Stimulated activated CD8-positive, alpha-beta memory T cell treated with anti-CD3 and anti-CD28 coated beads, Interleukin-15, amount 100 ng/mL, for 4 hours (primary cell): ENCODE results near the gene ARFGAP2.

Experiments used
- DNase-seq, 2 donors: peaks; one replicate each; pipeline ENCODE4 v3.0.0-alpha.2; 2020; ENCODE audit warnings: low read depth in 2 of 2

The ARFGAP2 gene

DNA sequence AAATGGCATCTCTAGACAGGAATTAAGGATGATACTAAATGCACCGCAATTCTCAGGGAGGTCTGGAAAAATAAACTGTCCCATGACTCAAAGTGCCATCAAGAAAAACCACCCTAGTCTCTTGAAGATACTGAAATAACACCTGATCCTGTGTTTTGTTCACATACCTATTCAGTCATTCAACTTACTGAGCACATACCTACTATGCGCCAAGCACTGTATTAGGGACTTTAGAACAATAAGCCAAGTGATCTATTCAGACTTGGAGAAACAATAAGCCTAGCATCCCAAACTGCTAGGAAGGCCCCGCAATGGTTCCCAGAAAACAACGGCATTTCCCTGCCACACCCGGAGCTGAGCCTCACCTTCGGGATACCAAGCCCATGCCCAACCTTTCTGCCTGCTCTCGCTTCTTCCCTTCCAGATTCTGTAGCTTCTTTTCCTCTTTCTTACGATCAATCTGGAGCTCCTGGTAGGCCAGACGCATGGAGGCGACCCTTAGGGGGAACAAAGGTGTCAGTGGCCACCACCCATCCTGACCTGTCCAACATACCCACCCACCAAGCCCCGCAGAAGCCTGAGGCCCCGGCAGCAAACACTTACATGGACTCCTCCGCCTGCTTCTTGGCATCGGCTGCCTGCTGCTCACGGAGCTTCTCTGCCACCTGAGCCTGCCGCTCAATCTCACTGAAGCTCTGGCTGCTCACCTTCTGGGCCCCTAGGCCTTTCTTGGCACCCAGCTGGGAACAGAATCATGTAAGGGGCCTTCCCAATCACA lies 5.4 kb downstream of the ARFGAP2 start:
- DNase-seq = no peak

GRCh38 chr11:47166368-47166767 lies 10.3 kb downstream of the ARFGAP2 start:
- no peak for DNase-seq

- DNase-seq = no peak
Observed at GRCh38 chr11:47165253-47165840, 11.3 kb downstream of the ARFGAP2 start.

DNA sequence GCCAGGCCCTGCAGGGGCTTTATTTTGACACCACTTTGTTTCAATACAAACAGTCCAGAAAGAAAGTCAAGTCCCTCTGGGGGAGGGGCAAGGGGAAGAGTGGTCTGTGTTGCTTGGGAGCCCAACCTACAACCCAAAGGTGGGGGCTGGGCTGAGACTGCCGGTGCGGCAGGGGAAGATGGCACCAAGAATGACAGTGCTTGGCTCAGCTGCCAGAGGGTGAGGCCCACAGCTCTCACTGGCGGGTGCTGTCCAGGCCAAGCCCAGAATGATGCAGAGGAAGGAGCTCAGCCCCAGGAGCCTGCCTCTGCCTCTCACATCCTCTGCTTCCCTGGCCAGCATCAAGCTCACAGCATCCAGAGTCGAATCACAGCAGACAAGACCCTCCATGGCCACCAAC lies 12.4 kb downstream of the ARFGAP2 start:
- no peak for DNase-seq

- DNase-seq = no peak
Observed at GRCh38 chr11:47163898-47164297, 12.8 kb downstream of the ARFGAP2 start.

GRCh38 chr11:47163193-47163592 lies 13.5 kb downstream of the ARFGAP2 start:
- DNase-seq = no peak

DNA sequence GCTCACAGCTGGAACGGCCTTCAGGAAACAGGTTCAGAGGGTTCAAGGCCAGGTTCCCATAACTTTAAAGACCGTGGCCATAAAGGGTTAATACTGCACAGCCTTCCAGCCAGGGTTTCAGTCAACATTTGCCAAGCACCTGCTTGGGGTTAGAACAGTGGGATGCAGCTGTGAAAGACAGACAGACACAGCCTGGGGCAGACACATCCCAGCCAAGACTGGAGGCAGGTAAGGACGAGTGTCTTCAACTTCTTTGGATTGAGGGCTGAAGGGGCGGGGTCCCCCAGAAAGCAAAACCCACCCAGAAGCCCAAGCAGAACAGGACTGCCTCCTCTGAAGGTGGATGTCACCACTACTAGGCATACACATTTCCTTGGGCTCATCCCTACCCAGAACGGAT lies 14.3 kb downstream of the ARFGAP2 start:
- no peak for DNase-seq

DNA sequence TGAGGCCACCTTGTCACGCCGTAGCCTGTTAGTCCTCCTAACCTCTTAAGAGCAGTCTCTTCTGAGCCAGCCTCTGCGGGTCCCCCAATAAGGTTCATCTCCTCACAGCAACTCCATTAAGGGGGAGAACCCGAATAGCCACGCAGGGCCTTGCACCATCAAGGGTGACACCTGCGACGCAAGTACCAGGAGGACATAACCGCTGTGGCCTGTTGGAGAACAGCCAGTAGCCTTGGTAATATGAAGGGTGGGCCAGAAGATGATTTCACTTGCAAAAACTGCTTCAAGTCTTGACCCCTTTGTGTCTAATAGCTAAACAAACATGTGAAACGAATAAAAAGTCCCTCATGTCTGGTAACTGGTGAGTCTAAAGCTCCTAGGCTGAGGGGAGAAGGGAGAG lies 14.8 kb downstream of the ARFGAP2 start:
- no peak for DNase-seq

- no peak for DNase-seq
Observed at GRCh38 chr11:47161134-47161854, 15.4 kb downstream of the ARFGAP2 start.

- no peak for DNase-seq
Observed at GRCh38 chr11:47160753-47161133, 15.9 kb downstream of the ARFGAP2 start.

DNA sequence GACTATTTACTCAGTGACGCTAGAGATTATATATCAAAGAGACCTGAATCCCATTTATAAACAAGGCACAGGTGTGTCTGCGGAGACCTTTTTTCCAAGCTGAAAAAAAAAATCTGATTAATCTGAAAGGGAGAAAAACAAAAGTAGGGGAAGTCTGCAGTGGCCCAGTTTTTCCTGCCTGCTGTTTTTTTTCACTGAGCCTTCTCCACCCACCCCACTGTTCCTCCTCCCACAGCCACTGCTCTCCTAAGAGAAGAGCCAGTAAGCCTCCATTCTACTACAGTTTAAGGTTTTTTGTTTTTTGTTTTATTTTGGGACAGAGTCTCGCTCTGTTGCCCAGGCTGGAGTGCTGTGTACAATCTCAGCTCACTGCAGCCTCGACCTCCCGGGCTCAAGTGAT lies 18.4 kb downstream of the ARFGAP2 start:
- DNase-seq = no peak

GRCh38 chr11:47157805-47158204 lies 18.9 kb downstream of the ARFGAP2 start:
- DNase-seq = no peak

GRCh38 chr11:47156951-47157350 lies 19.7 kb downstream of the ARFGAP2 start:
- no peak for DNase-seq

DNA sequence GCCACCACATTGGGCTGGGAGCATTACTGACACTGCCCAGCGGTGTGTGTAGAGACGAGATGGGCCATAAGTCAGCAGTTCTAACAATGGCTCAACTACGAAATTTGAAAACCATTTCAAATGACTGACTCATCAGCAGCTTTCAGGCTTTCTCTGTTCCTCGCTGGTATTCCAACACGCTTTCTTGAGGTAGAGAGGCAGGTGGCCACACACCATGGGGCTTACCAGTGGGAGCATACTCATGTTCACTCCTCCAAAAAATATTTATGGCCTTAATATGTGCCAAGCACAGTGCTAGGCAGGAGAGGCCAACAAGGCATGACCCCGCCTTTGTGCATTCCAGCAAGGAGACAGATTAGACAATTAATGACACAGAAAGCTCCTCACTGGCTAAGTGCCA lies 20.3 kb downstream of the ARFGAP2 start:
- no peak for DNase-seq

- no peak for DNase-seq
Observed at GRCh38 chr11:47155879-47156278, 20.8 kb downstream of the ARFGAP2 start.

GRCh38 chr11:47154616-47155570 lies 21.8 kb downstream of the ARFGAP2 start:
- DNase-seq = no peak

- DNase-seq = no peak
Observed at GRCh38 chr11:47152953-47153950, 23.4 kb downstream of the ARFGAP2 start.

- DNase-seq = no peak
Observed at GRCh38 chr11:47152126-47152952, 24.3 kb downstream of the ARFGAP2 start.

DNA sequence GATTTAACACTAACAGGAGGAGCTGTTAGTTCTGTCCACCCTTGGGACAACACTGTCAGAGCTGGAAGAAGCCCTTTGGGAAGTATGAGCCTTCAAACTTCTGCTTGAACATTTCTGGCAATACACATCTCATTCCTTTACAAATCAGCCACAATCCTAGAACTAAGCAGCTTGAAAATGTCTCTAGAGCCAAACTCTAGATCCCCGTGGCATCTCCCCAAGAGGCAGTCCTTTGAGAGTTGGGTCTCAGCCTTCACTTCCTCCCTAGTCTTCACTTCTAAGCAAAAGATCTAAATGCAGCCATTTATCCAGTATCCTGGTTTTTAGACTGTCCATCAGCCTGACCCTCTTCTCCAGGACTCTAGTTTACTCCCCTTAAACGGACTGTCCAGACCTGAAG lies 26.9 kb downstream of the ARFGAP2 start:
- DNase-seq = no peak
